Measurements from ENCODE around the gene CHST13. TPM values are rescaled to one million over a fixed set of nuclear protein-coding genes. Genes with fewer than 3 reads are reported as not detected.
A peak's percentile ranks its signal among the peaks of the same experiment; 100 is the strongest.

CHST13 gene
- polyA plus RNA-seq, 3 donors: 16.6 to 41.8 (median 39.2) TPM

DNA sequence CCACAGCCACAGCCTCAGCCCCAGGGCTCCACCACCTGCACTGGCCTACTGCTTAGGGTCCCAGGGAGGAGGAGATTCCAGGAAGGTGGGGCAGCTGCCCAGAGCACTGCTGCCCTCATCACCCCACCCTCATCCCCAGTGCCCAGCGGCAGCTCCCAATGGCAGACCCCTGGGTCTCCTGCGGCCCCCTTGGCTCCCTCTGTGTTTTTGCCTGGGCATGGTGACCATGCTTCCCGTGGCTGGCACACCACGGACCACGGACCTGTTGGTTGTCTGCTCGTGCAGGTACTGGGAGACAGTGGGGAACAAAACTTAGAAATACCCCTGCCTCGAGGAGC lies 2.7 kb downstream of the CHST13 start:
- Histone ChIP-seq H3K36me3 (replicated peaks in 1 of 2; ENCODE audit: control insufficient read depth in 1 of 2, insufficient read depth in 2 of 2, low read length in 2 of 2) (no peaks in the 10 kb centered on the region), H3K79me2 (ENCODE audit: insufficient read depth, low read length) (peaks cover 42% of the 10 kb centered on the region), H3K9me3 (replicated peaks in 1 of 2; ENCODE audit: control insufficient read depth in 1 of 2, insufficient read depth in 1 of 2, low read length in 2 of 2) (no peaks in the 10 kb centered on the region), H2AFZ (ENCODE audit: insufficient read depth, low read depth, low read length, poor library complexity, severe bottlenecking) (no peak overlapping the region), H3K4me2 (replicated peaks; ENCODE audit: extremely low read depth, low read length, poor library complexity, severe bottlenecking) (peak overlapping the region; percentile 73), H3K4me1 (ENCODE audit: control insufficient read depth in 1 of 2, insufficient read depth in 2 of 2, low read length in 2 of 2) (peaks cover 86 to 92% of the 10 kb centered on the region in 2 donors), H3K9ac (ENCODE audit: insufficient read depth, low read length, poor library complexity, severe bottlenecking) (peak overlapping the region; percentile 10), H3K4me3 (replicated peaks in 1 of 3; ENCODE audit: low read depth in 2 of 3, low read length in 3 of 3) (no peak overlapping the region), H4K20me1 (ENCODE audit: insufficient read depth, low read length) (no peaks in the 10 kb centered on the region), H3K27ac (ENCODE audit: low read depth in 1 of 2, low read length in 2 of 2) (peak overlapping the region; percentile 14 to 41), H3K27me3 (ENCODE audit: control insufficient read depth in 2 of 2, insufficient read depth in 2 of 2, low read length in 2 of 2) (no peaks in the 10 kb centered on the region)
- Mint-ChIP-seq H3K27me3 (ENCODE audit: low read depth in 3 of 3) (peaks cover 0 to 5% (median 0%) of the 10 kb centered on the region in 3 donors), H3K4me3 (no peak overlapping the region), H3K36me3 (peaks cover 7 to 8% of the 10 kb centered on the region in 2 donors), H3K4me1 (peaks cover 80% of the 10 kb centered on the region), H3K27ac (peak overlapping the region in 1 of 7 donors; percentile 8), H3K9me3 (peaks cover 0 to 4% (median 0%) of the 10 kb centered on the region in 7 donors)
- intact Hi-C loops (cut with micrococcal nuclease): loop anchor here (10.0 kb wide), 1 partner anchor 928 kb away; no protein-coding TSS in a partner anchor
- DNase-seq: no peak
- TF ChIP-seq, protein P1, sequence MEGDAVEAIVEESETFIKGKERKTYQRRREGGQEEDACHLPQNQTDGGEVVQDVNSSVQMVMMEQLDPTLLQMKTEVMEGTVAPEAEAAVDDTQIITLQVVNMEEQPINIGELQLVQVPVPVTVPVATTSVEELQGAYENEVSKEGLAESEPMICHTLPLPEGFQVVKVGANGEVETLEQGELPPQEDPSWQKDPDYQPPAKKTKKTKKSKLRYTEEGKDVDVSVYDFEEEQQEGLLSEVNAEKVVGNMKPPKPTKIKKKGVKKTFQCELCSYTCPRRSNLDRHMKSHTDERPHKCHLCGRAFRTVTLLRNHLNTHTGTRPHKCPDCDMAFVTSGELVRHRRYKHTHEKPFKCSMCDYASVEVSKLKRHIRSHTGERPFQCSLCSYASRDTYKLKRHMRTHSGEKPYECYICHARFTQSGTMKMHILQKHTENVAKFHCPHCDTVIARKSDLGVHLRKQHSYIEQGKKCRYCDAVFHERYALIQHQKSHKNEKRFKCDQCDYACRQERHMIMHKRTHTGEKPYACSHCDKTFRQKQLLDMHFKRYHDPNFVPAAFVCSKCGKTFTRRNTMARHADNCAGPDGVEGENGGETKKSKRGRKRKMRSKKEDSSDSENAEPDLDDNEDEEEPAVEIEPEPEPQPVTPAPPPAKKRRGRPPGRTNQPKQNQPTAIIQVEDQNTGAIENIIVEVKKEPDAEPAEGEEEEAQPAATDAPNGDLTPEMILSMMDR (IDR thresholded peaks at IDR 0.05): no peak
- 70% methylated on average over 6 of the region's 7 CpGs for WGBS (ENCODE audit: insufficient coverage)

GRCh38 chr3:126527006-126527405 lies 3.1 kb downstream of the CHST13 start:
- Histone ChIP-seq H3K36me3 (replicated peaks in 1 of 2; ENCODE audit: control insufficient read depth in 1 of 2, insufficient read depth in 2 of 2, low read length in 2 of 2) (no peaks in the 10 kb centered on the region), H3K9me3 (replicated peaks in 1 of 2; ENCODE audit: control insufficient read depth in 1 of 2, insufficient read depth in 1 of 2, low read length in 2 of 2) (no peaks in the 10 kb centered on the region), H3K4me3 (replicated peaks in 1 of 3; ENCODE audit: low read depth in 2 of 3, low read length in 3 of 3) (peak overlapping the region in 1 of 3 experiments; percentile 58), H3K4me1 (ENCODE audit: control insufficient read depth in 1 of 2, insufficient read depth in 2 of 2, low read length in 2 of 2) (peaks cover 88 to 96% of the 10 kb centered on the region in 2 donors), H3K4me2 (replicated peaks; ENCODE audit: extremely low read depth, low read length, poor library complexity, severe bottlenecking) (peak overlapping the region; percentile 73), H3K27ac (ENCODE audit: low read depth in 1 of 2, low read length in 2 of 2) (peak overlapping the region; percentile 41 to 90), H3K27me3 (ENCODE audit: control insufficient read depth in 2 of 2, insufficient read depth in 2 of 2, low read length in 2 of 2) (no peaks in the 10 kb centered on the region), H3K9ac (ENCODE audit: insufficient read depth, low read length, poor library complexity, severe bottlenecking) (no peak overlapping the region), H2AFZ (ENCODE audit: insufficient read depth, low read depth, low read length, poor library complexity, severe bottlenecking) (no peak overlapping the region), H4K20me1 (ENCODE audit: insufficient read depth, low read length) (no peaks in the 10 kb centered on the region), H3K79me2 (ENCODE audit: insufficient read depth, low read length) (peaks cover 45% of the 10 kb centered on the region)
- peaks cover 0 to 4% (median 0%) of the 10 kb centered on the region in 7 donors for H3K9me3 Mint-ChIP-seq
- intact Hi-C loops (cut with micrococcal nuclease): loop anchor here (10.0 kb wide), 1 partner anchor 928 kb away; no protein-coding TSS in a partner anchor
- no peak overlapping the region for H3K4me3 Mint-ChIP-seq
- TF ChIP-seq, protein P1 (IDR thresholded peaks at IDR 0.05): no peak
- peaks cover 0 to 5% (median 0%) of the 10 kb centered on the region in 3 donors for H3K27me3 Mint-ChIP-seq (ENCODE audit: low read depth in 3 of 3)
- H3K36me3 Mint-ChIP-seq: peaks cover 7 to 8% of the 10 kb centered on the region in 2 donors
- WGBS (ENCODE audit: insufficient coverage): 100% methylated on average over 1 of the region's 7 CpGs
- peaks cover 82% of the 10 kb centered on the region for H3K4me1 Mint-ChIP-seq
- no peak for DNase-seq
- peak overlapping the region in 5 of 7 donors; percentile 8 to 88 (median 66) for H3K27ac Mint-ChIP-seq

All from CD14-positive monocyte (primary cell).